Fibroblast of skin of left quadriceps (primary cell): ENCODE data around the gene WWTR1.

Experiments
- DNase-seq, 2 experiments: peaks; one replicate each; pipeline ENCODE4 v3.0.0-alpha.2; 2013; ENCODE audit warnings: low read depth in 2 of 2

WWTR1 gene

DNA sequence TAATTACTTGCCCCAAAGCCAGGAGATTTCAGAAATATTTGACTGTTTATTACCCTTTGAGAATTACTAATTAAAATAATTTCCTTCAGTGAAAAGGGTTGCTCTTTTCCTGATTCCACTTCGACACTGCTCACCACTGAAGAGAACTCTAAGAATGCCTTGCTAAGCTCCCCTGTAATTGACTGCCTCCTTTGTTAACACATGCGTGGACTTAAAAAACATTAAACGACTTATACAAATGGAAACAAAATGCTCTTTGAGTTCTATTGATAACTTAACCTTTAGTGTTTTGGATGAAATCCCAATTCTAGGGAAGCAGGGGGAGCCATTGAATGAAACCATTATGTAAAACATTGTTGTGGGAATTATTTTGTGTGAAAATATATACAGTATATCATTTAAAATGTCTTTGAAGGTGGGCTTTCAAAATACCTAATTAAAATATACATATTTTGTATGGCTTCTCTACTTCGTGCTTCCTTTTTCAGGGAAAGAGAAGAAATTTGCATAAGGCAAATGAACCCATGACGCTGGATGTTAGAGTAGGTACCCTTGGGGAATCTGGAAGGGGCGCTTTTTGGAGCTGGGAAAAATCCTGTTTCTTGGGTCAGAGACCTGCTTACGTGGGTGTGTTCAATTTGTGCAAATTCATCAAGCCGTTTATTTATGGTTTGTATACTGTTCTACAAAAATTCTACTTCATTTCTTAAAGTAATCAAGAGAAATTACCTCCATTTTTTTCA, 64.2 kb downstream of the WWTR1 start:
- DNase-seq, result no peak

GRCh38 chr3:149592758-149593240, 65.0 kb downstream of the WWTR1 start:
- no peak for DNase-seq

DNA sequence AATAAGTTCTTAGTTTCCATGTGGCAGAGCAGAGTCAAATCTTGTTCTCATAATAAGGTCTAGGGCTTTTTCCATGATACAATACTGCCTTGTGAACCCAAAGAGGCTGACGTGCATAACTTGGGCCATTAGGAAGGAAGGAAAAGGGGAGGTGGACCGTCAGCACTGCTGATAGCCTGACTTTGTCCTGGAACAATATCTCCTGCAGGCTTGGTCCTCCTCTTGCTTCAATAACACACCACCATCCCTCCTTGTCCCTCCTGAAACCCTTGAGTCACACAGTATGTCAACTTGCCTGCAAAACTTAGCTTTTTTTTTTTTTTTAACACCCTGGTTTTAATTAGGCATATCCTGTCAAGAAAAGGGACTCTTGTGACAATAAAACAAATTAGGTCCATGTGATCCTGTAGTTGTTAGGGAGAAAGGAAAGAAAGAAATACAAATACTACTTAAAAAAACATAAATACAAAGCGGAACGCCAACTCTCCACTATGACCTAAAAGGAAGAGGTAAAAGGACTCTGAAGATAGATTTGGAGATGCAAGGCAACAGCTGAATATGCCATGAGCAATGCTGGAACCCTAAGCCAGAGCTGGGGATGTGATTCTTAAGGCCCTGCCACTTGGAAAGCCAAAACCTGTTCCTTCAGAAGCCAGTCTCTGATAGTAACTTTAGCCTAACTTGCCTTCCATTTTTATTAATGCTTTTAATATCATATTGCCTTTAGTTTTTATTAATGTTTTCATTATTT, 67.0 kb downstream of the WWTR1 start:
- no peak for DNase-seq

DNA sequence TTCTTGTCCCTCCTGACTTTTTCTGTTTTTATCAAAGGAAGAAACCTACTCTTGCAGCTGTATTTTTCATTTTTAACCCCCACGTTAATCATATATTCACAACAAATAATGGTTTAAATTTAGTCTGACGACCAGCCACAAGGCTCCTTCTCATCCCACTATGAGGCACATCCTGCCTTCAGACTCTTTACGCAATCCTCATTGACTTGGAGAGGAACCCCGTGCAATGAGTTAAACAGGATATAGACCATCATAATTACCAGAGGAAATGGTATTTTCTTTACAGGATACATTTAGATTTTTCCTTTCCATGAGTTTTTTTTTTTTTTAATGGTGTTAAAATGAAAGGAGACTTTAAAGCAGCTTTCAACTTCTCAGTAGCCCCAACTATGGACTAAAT, 68.5 kb downstream of the WWTR1 start:
- peak; percentile 47 to 52 for DNase-seq

- DNase-seq, result no peak
These were observed 68.9 kb downstream of the WWTR1 start for GRCh38 chr3:149588909-149589308.

- no peak for DNase-seq
These were observed 70.4 kb downstream of the WWTR1 start for GRCh38 chr3:149587383-149587782.

- no peak for DNase-seq
These were observed 71.0 kb downstream of the WWTR1 start for GRCh38 chr3:149586871-149587270.

DNA sequence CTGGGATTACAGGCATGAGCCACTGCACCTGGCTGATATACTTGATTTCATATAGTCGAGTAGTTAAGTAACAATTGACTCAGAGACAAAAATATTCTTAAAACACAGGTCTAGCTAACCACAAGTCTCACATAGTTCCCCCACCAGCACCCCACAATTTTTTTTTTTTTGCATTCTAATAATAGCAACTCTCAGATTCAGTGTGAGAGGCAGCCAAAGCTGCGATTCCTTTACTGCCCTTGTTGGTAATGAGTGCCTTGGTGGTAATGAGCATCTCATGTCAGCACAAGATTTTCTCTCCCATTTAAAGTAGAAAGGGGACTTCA, 72.5 kb downstream of the WWTR1 start:
- DNase-seq, result no peak

DNA sequence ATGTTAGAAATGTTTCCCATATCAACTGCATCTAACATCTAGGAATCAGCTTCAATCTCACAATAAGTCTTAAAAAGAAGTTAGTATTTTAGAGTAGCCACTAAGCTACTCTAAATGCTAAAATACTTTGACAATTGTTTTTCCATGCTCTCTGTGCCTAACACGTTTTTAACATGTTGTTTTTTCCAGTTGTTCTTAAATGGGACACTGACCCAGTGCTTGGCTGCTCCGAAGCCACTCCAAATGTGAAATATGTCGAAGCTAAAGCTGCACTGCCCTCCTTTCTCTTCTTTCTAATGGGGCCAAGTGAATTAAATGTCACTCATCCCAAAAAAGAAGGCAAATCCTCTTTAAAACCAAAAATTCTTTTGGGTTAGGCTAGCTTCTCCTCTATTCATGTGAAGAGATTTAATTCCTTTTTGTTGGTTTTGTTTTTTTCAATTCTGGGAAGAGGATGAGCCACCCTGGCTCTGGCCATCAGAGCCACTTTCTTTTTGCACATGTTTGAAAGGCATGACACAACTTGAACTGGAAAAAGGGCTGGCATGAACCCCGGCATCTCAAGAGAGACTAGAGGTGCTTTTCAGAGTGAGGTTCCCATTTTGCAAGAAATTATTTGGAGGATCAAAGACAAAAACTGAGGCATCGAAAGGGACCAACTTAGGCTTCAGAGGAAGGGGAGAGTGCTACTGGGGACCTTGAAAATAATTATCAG, 73.7 kb downstream of the WWTR1 start:
- DNase-seq, result no peak

- no peak for DNase-seq
These were observed 75.4 kb downstream of the WWTR1 start for GRCh38 chr3:149582395-149582794.

GRCh38 chr3:149581681-149582370, 76.0 kb downstream of the WWTR1 start:
- DNase-seq, result peak in 1 of 2 experiments; percentile 34

- no peak for DNase-seq
These were observed 76.6 kb downstream of the WWTR1 start for GRCh38 chr3:149581248-149581647.

DNA sequence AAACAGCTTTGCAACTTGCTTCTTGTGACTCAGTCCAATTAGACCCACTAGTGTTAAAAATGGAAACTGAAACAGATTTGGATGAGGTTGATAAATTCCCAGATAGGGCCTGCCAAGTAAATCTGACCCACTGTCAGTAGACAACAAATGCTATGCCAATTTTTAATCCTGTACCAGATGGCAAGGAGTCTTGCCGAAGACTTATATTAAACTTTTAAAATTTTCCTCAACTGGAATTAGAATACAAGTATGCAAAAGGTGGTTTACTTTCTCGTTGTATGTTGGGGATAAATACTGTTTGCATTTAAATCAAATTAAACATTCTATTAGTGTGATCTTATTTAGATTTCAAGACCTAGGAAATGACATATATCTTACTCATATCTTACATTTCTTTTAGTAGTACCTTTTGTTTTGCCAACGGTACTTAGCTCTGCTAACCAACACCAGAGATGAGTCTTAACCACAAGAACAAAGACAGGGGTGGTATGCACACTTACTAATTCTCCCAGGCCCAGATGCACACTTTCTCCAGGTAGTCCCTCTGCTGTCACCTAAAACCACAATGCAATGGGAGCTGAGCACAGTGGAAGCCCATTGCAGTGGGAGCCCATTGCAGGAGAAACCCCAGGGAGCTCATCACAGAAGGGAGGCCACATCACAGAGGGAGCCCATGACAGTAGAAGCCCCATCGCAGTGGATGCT, 77.8 kb downstream of the WWTR1 start:
- no peak for DNase-seq

DNA sequence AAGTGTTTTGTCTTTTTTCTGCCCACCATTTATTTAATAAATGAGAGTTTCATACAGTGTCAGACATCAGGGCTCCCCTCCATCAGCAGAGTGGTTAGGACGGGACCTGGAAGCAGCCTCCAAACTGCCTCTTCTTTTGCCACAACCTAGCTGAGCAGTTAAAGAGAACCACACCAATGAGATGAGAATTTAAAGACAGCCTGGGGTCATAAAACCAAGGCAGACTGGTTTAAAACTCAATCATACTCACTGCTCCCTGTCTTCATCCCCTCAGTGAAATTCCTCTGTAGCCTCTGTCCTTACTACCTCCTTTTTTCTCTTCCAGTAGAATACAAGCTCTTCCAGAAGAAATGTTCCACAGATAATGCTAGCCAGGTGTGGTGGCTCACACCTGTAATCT, 78.7 kb downstream of the WWTR1 start:
- DNase-seq, result no peak

GRCh38 chr3:149577801-149578200, 80.0 kb downstream of the WWTR1 start:
- DNase-seq, result no peak

DNA sequence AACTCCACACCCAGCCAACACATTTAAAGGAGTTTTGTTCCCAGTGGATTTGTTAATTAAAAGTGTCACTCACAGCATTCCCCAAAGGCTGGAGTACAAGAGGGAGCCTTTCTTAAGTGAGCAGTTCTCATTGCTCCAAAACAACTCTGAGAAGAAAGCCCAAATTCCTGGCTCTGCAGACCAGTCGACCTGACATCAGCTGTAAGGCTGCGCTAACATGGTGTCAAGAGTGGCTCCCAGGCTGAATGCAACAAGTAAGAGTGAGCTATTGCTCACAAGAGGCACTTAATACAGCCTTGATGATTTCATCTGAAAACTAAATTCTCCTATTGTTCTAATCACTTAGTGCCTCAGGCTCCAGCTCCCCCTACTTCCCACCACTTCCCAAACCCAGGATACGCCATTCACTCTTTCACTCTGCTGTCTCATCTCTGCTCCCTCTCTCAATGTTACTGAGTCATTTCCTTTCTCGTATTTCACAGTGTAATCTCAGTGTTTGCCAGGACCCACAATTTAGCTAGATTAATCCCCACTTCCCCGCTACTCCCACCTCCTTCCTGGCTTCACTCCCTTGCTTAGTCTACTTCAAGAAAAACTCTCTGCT, 81.8 kb downstream of the WWTR1 start:
- DNase-seq, result peak; percentile 95

GRCh38 chr3:149575213-149575960, 82.4 kb downstream of the WWTR1 start:
- peak; percentile 87 to 88 for DNase-seq

- peak in 1 of 2 experiments; percentile 46 for DNase-seq
These were observed 84.9 kb downstream of the WWTR1 start for GRCh38 chr3:149572796-149573414.

DNA sequence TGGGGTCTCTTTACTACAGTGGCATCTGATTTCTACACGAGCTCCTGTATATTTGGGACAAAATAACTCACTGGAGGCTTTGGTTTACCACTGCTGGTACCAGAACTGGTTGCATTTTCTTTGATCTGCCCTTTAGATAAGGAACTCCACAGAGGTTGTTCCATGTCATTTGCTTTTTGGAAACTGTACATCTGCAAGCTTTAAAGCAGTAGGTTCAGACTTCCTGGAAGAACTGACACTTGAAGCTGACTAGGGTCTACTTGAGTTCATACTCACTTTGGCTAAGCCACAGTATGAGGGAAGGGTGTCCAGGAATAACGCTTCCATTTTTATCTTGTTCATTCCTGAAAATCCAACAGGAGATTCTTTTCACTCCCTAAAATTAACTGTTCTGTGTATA, 86.4 kb downstream of the WWTR1 start:
- no peak for DNase-seq

- DNase-seq, result no peak
These were observed 87.8 kb downstream of the WWTR1 start for GRCh38 chr3:149570016-149570415.
